Measurements from ENCODE around the gene FADS1. TPM values are rescaled to one million over a fixed set of nuclear protein-coding genes. Genes with fewer than 3 reads are reported as not detected.
A peak's percentile ranks its signal among the peaks of the same experiment; 100 is the strongest.

Gene FADS1
- total RNA-seq, 1 donor from 2014 or later, result 74.6 TPM

DNA sequence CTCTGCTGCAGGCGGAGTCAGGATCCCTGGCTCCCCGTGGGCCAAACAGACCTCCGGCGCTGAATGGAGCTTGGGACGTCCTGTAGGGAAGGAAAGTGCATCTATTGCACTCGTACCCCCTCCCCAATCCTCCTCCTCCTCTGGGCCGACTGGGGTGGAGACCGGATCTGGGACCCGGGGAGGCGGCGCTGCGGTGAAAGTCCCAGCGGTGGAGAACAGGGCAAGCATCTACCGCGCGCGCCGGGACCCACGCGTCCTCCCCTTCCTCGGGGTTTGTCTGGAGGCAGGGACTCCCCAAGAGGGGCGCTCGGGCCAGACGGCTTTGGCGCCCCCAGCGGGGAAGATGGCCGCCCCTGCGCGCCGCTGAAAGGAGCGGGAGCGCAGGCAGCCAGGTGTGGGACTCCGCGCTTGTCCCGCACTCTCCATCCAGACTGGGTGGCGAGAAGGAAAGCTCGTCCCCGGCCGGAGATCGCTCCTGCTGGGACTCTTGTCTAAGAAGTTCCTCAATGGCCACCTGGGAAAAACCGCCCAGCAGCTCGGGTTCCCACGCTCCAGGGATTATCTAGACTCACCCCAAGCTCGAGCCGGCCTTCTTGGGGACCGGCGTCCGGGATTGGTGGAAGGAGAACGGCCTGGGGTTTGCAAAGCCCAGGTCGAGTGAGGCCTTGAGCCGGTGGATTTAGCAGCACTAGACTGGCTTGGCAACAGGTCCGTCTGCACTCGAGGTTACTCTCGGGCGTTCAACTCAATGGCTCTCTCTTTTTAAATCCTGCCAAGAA is 12.0 kb upstream of the FADS1 start:
- Mint-ChIP-seq H3K27ac (ENCODE audit: unreplicated experiment) (peak overlapping the region; percentile 69), H3K4me3 (ENCODE audit: unreplicated experiment) (peak overlapping the region; percentile 92), H3K4me1 (ENCODE audit: low read depth, unreplicated experiment) (peaks cover 25% of the 10 kb centered on the region), H3K9me3 (ENCODE audit: unreplicated experiment) (peaks cover 1% of the 10 kb centered on the region), H3K36me3 (ENCODE audit: low read depth, unreplicated experiment) (peaks cover 2% of the 10 kb centered on the region), H3K27me3 (ENCODE audit: low read depth, unreplicated experiment) (no peaks in the 10 kb centered on the region)
- no peaks in the 10 kb centered on the region for H3K27me3 ChIP-seq (ENCODE audit: insufficient read depth, low read length)
- peak overlapping the region; percentile 86 for H3K9ac ChIP-seq (ENCODE audit: low read length)
- peaks cover 51% of the 10 kb centered on the region for H4K20me1 ChIP-seq (ENCODE audit: insufficient read depth, low read length)
- peak overlapping the region; percentile 21 for H3K27ac ChIP-seq (ENCODE audit: low read depth, low read length)
- TF ChIP-seq, protein P1, sequence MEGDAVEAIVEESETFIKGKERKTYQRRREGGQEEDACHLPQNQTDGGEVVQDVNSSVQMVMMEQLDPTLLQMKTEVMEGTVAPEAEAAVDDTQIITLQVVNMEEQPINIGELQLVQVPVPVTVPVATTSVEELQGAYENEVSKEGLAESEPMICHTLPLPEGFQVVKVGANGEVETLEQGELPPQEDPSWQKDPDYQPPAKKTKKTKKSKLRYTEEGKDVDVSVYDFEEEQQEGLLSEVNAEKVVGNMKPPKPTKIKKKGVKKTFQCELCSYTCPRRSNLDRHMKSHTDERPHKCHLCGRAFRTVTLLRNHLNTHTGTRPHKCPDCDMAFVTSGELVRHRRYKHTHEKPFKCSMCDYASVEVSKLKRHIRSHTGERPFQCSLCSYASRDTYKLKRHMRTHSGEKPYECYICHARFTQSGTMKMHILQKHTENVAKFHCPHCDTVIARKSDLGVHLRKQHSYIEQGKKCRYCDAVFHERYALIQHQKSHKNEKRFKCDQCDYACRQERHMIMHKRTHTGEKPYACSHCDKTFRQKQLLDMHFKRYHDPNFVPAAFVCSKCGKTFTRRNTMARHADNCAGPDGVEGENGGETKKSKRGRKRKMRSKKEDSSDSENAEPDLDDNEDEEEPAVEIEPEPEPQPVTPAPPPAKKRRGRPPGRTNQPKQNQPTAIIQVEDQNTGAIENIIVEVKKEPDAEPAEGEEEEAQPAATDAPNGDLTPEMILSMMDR (IDR thresholded peaks at IDR 0.05; ENCODE audit: insufficient read depth, low read depth, low read length), result peak; percentile 26
- no peak for TF ChIP-seq EZH2 (IDR thresholded peaks at IDR 0.05; ENCODE audit: insufficient read depth, low read length)
- peak overlapping the region; percentile 75 for H2AFZ ChIP-seq (ENCODE audit: low read depth, low read length)
- H3K4me1 ChIP-seq (ENCODE audit: insufficient read depth, low read length), result peaks cover 34% of the 10 kb centered on the region
- H3K36me3 ChIP-seq (ENCODE audit: insufficient read depth, low read length), result no peaks in the 10 kb centered on the region
- H3K9me3 ChIP-seq (ENCODE audit: insufficient read depth, low read depth, low read length), result no peaks in the 10 kb centered on the region
- DNase-seq (ENCODE audit: low read depth) (peak; percentile 14), FAIRE-seq (no peak)
- peaks cover 56% of the 10 kb centered on the region for H3K79me2 ChIP-seq (ENCODE audit: insufficient read depth, low read length)
- peak overlapping the region; percentile 89 for H3K4me2 ChIP-seq (ENCODE audit: low read length)
- H3K4me3 ChIP-seq (ENCODE audit: insufficient read depth, low read depth, low read length), result peak overlapping the region; percentile 83

DNA sequence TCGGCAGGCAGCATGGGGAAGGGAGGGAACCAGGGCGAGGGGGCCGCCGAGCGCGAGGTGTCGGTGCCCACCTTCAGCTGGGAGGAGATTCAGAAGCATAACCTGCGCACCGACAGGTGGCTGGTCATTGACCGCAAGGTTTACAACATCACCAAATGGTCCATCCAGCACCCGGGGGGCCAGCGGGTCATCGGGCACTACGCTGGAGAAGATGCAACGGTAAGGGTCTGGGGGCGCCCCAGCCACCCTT is 11.5 kb upstream of the FADS1 start:
- Histone ChIP-seq H2AFZ (ENCODE audit: low read depth, low read length) (peak overlapping the region; percentile 75), H3K4me3 (ENCODE audit: insufficient read depth, low read depth, low read length) (peak overlapping the region; percentile 83), H3K9me3 (ENCODE audit: insufficient read depth, low read depth, low read length) (no peaks in the 10 kb centered on the region), H4K20me1 (ENCODE audit: insufficient read depth, low read length) (peaks cover 46% of the 10 kb centered on the region), H3K4me1 (ENCODE audit: insufficient read depth, low read length) (peaks cover 32% of the 10 kb centered on the region), H3K4me2 (ENCODE audit: low read length) (peak overlapping the region; percentile 89), H3K36me3 (ENCODE audit: insufficient read depth, low read length) (no peaks in the 10 kb centered on the region), H3K27me3 (ENCODE audit: insufficient read depth, low read length) (no peaks in the 10 kb centered on the region), H3K79me2 (ENCODE audit: insufficient read depth, low read length) (peaks cover 51% of the 10 kb centered on the region), H3K9ac (ENCODE audit: low read length) (peak overlapping the region; percentile 86), H3K27ac (ENCODE audit: low read depth, low read length) (peak overlapping the region; percentile 21)
- FAIRE-seq, result no peak
- Mint-ChIP-seq H3K27ac (ENCODE audit: unreplicated experiment) (peak overlapping the region; percentile 93), H3K4me1 (ENCODE audit: low read depth, unreplicated experiment) (peaks cover 25% of the 10 kb centered on the region), H3K4me3 (ENCODE audit: unreplicated experiment) (peak overlapping the region; percentile 92), H3K9me3 (ENCODE audit: unreplicated experiment) (no peaks in the 10 kb centered on the region), H3K27me3 (ENCODE audit: low read depth, unreplicated experiment) (no peaks in the 10 kb centered on the region), H3K36me3 (ENCODE audit: low read depth, unreplicated experiment) (peaks cover 2% of the 10 kb centered on the region)
- TF ChIP-seq EZH2 (IDR thresholded peaks at IDR 0.05; ENCODE audit: insufficient read depth, low read length), result no peak
- TF ChIP-seq, protein P1 (IDR thresholded peaks at IDR 0.05; ENCODE audit: insufficient read depth, low read depth, low read length), result no peak
- DNase-seq (ENCODE audit: low read depth), result no peak

All from astrocyte (in vitro differentiated cells and primary cell).